ENCODE results near the gene NDUFA11.

GRCh38 chr19:5915782-5916165, 12.2 kb upstream of the NDUFA11 start:
- TF ChIP-seq, protein P1, sequence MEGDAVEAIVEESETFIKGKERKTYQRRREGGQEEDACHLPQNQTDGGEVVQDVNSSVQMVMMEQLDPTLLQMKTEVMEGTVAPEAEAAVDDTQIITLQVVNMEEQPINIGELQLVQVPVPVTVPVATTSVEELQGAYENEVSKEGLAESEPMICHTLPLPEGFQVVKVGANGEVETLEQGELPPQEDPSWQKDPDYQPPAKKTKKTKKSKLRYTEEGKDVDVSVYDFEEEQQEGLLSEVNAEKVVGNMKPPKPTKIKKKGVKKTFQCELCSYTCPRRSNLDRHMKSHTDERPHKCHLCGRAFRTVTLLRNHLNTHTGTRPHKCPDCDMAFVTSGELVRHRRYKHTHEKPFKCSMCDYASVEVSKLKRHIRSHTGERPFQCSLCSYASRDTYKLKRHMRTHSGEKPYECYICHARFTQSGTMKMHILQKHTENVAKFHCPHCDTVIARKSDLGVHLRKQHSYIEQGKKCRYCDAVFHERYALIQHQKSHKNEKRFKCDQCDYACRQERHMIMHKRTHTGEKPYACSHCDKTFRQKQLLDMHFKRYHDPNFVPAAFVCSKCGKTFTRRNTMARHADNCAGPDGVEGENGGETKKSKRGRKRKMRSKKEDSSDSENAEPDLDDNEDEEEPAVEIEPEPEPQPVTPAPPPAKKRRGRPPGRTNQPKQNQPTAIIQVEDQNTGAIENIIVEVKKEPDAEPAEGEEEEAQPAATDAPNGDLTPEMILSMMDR (conservative IDR thresholded peaks at IDR 0.05): no peak
- TF ChIP-seq EZH2 (IDR thresholded peaks at IDR 0.05; ENCODE audit: low read depth): no peak

Data from PC-9 (cell line).